ENCODE results near the gene FER. TPM values are rescaled to one million over a fixed set of nuclear protein-coding genes. Genes with fewer than 3 reads are reported as not detected.
"Not testable (repeated sequence)": the region's sequence is repeated elsewhere in the genome, so short reads cannot be mapped to it uniquely, and the experiment has no call there.

The FER gene
- total and polyA plus RNA-seq, 10 of the 15 experiments (the other 5 are each of a cell fraction or from before 2014, with no cell fraction given), result 4.4 to 19.1 (median 9.6) TPM

DNA sequence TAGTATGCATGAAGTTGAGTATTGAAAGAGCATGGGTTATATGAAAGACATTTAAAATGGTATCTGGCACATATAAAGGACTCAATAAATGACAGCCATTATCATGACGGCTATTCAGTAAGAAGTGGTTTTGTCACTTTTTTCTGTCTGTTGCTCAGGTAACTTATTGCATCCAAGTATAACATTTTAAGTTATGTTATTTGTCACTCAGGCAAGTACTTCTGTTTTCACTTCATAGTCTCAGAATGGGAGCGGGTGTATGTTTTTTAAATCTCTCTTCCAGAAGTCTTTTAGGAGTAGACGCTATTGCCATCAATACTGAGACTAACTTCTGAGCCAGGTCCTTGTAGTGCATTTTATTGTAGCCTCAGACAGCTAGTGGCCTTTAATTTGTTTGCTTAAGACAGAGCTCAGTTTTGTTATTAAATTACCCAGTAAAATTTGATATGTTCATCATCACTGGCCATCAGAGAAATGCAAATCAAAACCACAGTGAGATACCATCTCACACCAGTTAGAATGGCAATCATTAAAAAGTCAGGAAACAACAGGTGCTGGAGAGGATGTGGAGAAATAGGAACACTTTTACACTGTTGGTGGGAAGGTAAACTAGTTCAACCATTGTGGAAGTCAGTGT lies 423.9 kb downstream of the FER start:
- H4K20me1 ChIP-seq (ENCODE audit: control insufficient read depth, insufficient read depth); H3K4me3 ChIP-seq; H3K9ac ChIP-seq (ENCODE audit: control insufficient read depth, insufficient read depth, low read length); DNase-seq (ENCODE audit: low read depth, low spot score); FAIRE-seq; H3K4me2 ChIP-seq (ENCODE audit: control insufficient read depth, insufficient read depth); H2AFZ ChIP-seq (ENCODE audit: control insufficient read depth, low read depth, low read length); POLR2A ChIA-PET; in situ Hi-C loops (cut with MboI); H3K36me3 ChIP-seq (ENCODE audit: control insufficient read depth in 2 of 2, insufficient read depth in 2 of 2, low read length in 1 of 2); H3K27ac ChIP-seq (ENCODE audit: control insufficient read depth, insufficient read depth); H3K4me1 ChIP-seq (ENCODE audit: control insufficient read depth, insufficient read depth, low read length); H3K9me3 ChIP-seq (replicated peaks; ENCODE audit: control insufficient read depth, insufficient read depth, low read length); H3K79me2 ChIP-seq (ENCODE audit: control insufficient read depth, insufficient read depth, low read length); H3K27me3 ChIP-seq (replicated peaks in 1 of 2; ENCODE audit: control insufficient read depth in 2 of 2, insufficient read depth in 2 of 2, low read length in 1 of 2); RAD21 ChIA-PET (ENCODE audit: unreplicated experiment); BruUV-seq (replicated peaks); CTCF ChIA-PET: not testable (repeated sequence)
- 0 out of 2 replicates have a peak, but pooled peaks have one; percentile 19 for TF ChIP-seq JUNB (IDR thresholded peaks at IDR 0.05)
- SMC1A ChIA-PET (ENCODE audit: uncharacterized antibody, unreplicated experiment), result interaction anchor here (0.8 to 1.0 kb wide), 2 partner anchors 13 to 247 kb away, joined by 3 to 4 read pairs; no protein-coding TSS in a partner anchor
- ATAC-seq, result peak; percentile 79
- intact Hi-C loops (cut with micrococcal nuclease; ENCODE audit: unreplicated experiment), result loop anchor here (2.0 kb wide), 1 partner anchor 651 kb away; no protein-coding TSS in a partner anchor
- WGBS (ENCODE audit: insufficient coverage, insufficient replicate concordance, low lambda C conversion rate, missing lambda C conversion rate), result 2% methylated on average over 3 of the region's 3 CpGs

DNA sequence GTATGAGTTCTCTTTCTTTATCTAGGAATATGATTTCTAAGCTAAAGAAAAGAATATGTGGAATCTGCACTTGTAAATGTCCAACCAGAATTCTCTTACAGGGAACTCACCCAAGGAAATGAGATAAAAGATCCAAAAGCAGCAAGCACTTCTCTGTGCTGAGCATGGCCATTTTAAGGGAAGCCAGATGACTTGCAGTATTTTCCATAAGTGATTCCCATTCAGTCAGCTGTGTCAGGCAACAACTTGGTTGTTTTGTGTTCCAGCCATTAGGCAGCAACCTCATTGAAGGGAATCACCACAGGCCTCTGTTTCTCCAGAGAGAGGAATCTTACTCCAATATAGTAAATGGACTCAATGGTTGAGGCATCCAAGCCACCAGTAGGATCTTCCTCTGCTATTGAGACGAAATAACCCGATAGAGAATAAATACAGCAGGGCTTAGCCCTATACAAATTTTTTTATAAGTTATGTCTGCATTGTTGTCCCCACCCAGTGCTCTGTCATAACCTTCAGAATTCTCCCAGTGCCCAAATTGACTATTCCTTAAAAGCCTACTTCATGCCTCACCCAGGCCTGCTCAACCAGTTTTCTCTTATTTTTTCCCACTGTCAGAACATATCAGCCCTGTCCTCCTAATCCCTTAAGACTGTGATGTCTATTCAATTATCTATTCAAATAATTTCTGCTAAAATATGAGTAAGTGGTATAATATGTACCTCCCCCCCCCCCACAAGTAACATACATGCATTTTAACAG lies 425.5 kb downstream of the FER start:
- in situ Hi-C loops (cut with MboI), result no loop called here
- DNase-seq (ENCODE audit: low read depth, low spot score), result no peak
- no peak for FAIRE-seq
- intact Hi-C loops (cut with micrococcal nuclease; ENCODE audit: unreplicated experiment), result no loop called here
- no peaks in the 10 kb centered on the region; the same call in 1 of the 3 replicates for H3K9me3 ChIP-seq (replicated peaks; ENCODE audit: control insufficient read depth, insufficient read depth, low read length)
- SMC1A ChIA-PET (ENCODE audit: uncharacterized antibody, unreplicated experiment), result no interaction called here
- no peaks in the 10 kb centered on the region for H4K20me1 ChIP-seq (ENCODE audit: control insufficient read depth, insufficient read depth)
- no peaks in the 10 kb centered on the region for H3K27me3 ChIP-seq (replicated peaks in 1 of 2; ENCODE audit: control insufficient read depth in 2 of 2, insufficient read depth in 2 of 2, low read length in 1 of 2)
- ATAC-seq, result no peak
- no peaks in the 10 kb centered on the region for H3K36me3 ChIP-seq (ENCODE audit: control insufficient read depth in 2 of 2, insufficient read depth in 2 of 2, low read length in 1 of 2)
- no TSS peak for BruUV-seq (replicated peaks)
- no peak overlapping the region for H3K4me3 ChIP-seq
- RAD21 ChIA-PET (ENCODE audit: unreplicated experiment), result no interaction called here
- H2AFZ ChIP-seq (ENCODE audit: control insufficient read depth, low read depth, low read length), result no peak overlapping the region
- CTCF ChIA-PET, result no interaction called here
- no peak overlapping the region for H3K27ac ChIP-seq (ENCODE audit: control insufficient read depth, insufficient read depth)
- WGBS (ENCODE audit: insufficient coverage, insufficient replicate concordance, low lambda C conversion rate, missing lambda C conversion rate), result 97% methylated on average over 2 of the region's 2 CpGs
- H3K4me1 ChIP-seq (ENCODE audit: control insufficient read depth, insufficient read depth, low read length), result no peaks in the 10 kb centered on the region
- no peaks in the 10 kb centered on the region for H3K79me2 ChIP-seq (ENCODE audit: control insufficient read depth, insufficient read depth, low read length)
- no peak overlapping the region for H3K9ac ChIP-seq (ENCODE audit: control insufficient read depth, insufficient read depth, low read length)
- no peak overlapping the region for H3K4me2 ChIP-seq (ENCODE audit: control insufficient read depth, insufficient read depth)
- POLR2A ChIA-PET, result no interaction called here
- TF ChIP-seq ZNF24 (IDR thresholded peaks at IDR 0.05) (no peak), NFYB (IDR thresholded peaks at IDR 0.05; ENCODE audit: insufficient read depth, low read depth, low read length) (no peak), RCOR1 (conservative IDR thresholded peaks at IDR 0.05; ENCODE audit: low read depth, low read length) (no peak), CBFB (IDR thresholded peaks at IDR 0.05; ENCODE audit: low read depth) (no peak), MXI1 (IDR thresholded peaks at IDR 0.05; ENCODE audit: low read depth, low read length) (no peak), LARP7 (IDR thresholded peaks at IDR 0.05) (no peak), BHLHE40 (IDR thresholded peaks at IDR 0.05; ENCODE audit: borderline replicate concordance in 1 of 2, low read depth in 2 of 2, low read length in 1 of 2) (no peak), PKNOX1 (IDR thresholded peaks at IDR 0.05) (no peak), RELB (IDR thresholded peaks at IDR 0.05; ENCODE audit: low read depth) (no peak), USF1 (IDR thresholded peaks at IDR 0.05; ENCODE audit: borderline replicate concordance, extremely low read length, insufficient read depth, low read depth, low read length) (no peak)
